Fibroblast of mammary gland (primary cell): ENCODE measurements around the gene MYO1E.

Experiments
- DNase-seq: peaks from one replicate; pipeline ENCODE4 v3.0.0-alpha.2; 2010; ENCODE audit warnings: low read depth
- H3K4me3 ChIP-seq: 2 replicates; pipeline ENCODE4 v1.5.1; 2011; ENCODE audit warnings: low read depth, mild to moderate bottlenecking, low read length, moderate library complexity; ENCODE audit not compliant: control insufficient read depth
- TF ChIP-seq, protein P1 (sequence below): conservative IDR thresholded peaks from 2 replicates; pipeline ENCODE4 v1.5.1; 2011; ENCODE audit warnings: low read depth, low read length, inconsistent platforms; ENCODE audit not compliant: control insufficient read depth, insufficient read depth

Gene MYO1E

GRCh38 chr15:59367022-59367451 is 5.6 kb downstream of the MYO1E start:
- no peak overlapping the region for H3K4me3 ChIP-seq
- no peak for DNase-seq
- TF ChIP-seq, protein P1, sequence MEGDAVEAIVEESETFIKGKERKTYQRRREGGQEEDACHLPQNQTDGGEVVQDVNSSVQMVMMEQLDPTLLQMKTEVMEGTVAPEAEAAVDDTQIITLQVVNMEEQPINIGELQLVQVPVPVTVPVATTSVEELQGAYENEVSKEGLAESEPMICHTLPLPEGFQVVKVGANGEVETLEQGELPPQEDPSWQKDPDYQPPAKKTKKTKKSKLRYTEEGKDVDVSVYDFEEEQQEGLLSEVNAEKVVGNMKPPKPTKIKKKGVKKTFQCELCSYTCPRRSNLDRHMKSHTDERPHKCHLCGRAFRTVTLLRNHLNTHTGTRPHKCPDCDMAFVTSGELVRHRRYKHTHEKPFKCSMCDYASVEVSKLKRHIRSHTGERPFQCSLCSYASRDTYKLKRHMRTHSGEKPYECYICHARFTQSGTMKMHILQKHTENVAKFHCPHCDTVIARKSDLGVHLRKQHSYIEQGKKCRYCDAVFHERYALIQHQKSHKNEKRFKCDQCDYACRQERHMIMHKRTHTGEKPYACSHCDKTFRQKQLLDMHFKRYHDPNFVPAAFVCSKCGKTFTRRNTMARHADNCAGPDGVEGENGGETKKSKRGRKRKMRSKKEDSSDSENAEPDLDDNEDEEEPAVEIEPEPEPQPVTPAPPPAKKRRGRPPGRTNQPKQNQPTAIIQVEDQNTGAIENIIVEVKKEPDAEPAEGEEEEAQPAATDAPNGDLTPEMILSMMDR = no peak

DNA sequence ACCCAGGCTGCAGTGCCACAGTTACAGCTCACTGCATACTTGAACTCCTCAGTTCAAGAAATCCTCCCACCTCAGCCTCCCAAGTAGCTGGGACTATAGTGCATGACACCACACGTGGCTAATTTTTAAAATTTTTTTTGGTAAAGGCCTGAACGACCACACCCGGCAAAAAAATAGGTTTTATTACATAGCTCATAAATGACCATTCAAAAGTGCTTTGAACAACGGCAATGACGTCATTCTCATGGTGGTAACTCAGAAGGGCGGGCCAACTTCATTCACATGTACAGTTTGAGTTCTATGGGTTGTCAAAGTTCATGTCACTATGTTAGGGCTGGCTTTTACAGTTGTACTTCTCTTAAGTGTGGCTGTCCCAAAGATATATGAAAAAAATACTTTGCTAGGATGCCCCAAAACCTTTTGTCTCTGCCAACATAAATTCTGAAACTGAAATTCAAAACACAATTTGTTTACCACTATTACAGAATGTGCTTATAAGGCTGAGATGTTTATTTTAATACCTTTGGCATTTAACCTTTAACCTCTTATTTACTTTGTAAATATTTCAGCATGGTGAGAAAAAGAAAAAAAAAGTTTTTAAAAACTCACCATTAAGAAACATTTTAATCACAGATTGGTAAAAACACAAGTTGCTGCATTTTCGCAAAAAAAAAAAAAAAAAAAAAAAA is 6.2 kb downstream of the MYO1E start:
- TF ChIP-seq, protein P1 = no peak
- DNase-seq = peak; percentile 50
- H3K4me3 ChIP-seq = no peak overlapping the region

DNA sequence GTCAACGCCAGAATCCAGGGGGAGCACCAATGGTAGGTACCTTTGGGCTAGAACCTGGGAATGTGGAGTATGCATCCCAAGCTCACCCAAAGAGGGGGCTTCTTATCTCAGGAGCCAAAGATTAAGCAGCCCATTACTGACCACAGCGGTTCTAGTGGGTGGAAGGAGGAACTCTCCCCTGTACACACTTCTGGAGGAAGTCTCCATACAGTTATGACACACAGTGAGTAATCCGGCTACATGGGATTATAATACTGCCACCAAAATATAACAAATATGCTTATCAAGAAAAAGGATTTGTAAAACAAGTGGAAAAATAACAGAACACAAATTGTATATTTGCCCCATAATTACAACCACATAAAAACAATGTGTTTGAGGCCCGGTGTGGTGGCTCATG is 8.4 kb downstream of the MYO1E start:
- peak; percentile 60 for DNase-seq
- no peak overlapping the region for H3K4me3 ChIP-seq
- TF ChIP-seq, protein P1 = no peak

DNA sequence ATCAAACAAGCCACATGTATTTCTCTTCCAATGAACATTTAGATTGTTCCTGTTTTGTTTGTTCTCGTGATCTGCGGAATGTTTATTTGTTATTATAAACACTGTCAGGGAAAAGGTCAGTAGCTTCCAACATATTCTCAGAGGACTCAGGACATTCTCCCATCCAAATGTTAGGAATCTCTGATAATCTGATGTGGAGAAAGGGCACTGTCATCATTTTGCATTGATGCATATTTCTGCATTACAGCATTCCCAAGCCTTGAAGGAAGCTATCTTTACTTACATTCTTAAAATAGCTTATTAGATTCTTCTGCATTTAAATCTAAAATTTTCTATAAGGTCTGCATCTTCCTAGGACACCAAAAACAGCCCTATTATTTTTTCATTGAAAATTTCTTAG is 10.3 kb downstream of the MYO1E start:
- no peak overlapping the region for H3K4me3 ChIP-seq
- TF ChIP-seq, protein P1 = no peak
- no peak for DNase-seq

DNA sequence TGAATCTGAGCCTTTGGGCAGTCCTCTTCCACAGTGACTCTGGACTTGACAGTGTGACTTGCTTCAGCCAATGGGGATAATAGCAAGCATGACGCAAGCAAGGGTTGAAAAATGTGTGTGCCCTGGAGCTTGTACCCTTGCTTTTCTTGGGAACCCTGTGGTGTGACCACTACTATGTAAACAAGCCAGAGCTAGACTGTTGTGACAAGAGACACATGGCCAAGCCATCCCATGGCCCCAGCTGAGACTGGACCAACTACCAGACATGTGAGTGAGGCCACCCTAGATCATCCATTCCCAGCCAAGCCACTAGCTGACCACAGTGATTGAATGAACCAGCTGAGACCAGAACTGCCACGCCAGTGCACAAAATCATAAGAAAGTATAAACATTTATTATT is 11.8 kb downstream of the MYO1E start:
- no peak overlapping the region for H3K4me3 ChIP-seq
- TF ChIP-seq, protein P1 = no peak
- DNase-seq = no peak

GRCh38 chr15:59360305-59360704 is 12.4 kb downstream of the MYO1E start:
- H3K4me3 ChIP-seq = no peak overlapping the region
- TF ChIP-seq, protein P1 = peak; percentile 28
- DNase-seq = no peak
